Sigmoid colon (tissue), 3 donors: ENCODE data around the gene ABCG2.

ENCODE experiments used
- CTCF ChIP-seq, 4 experiments: fragments of 450-650 bp in 3 of 4; fragments of 200-600 bp in 1 of 4; IDR thresholded peaks; one replicate each; pipeline ENCODE4 v1.5.1; 2016 to 2019; ENCODE audit warnings: antibody characterized with exemption in 4 of 4, mild to moderate bottlenecking in 3 of 4, moderate library complexity in 2 of 4
- POLR2A ChIP-seq, 2 donors: fragments of 450-650 bp; IDR thresholded peaks; one replicate each; pipeline ENCODE4 v1.6.1; 2016; ENCODE audit warnings: antibody characterized with exemption in 2 of 2, mild to moderate bottlenecking in 2 of 2, moderate library complexity in 2 of 2

- no peak for TF ChIP-seq CTCF (IDR thresholded peaks at IDR 0.05)
- TF ChIP-seq POLR2A (IDR thresholded peaks at IDR 0.05): no peak
Observed at GRCh38 chr4:88189881-88190585, 31.6 kb upstream of the ABCG2 start.
